ENCODE results near the gene OPCML. TPM values are rescaled to one million over a fixed set of nuclear protein-coding genes. Genes with fewer than 3 reads are reported as not detected.

OPCML gene
- total and polyA plus RNA-seq, 2 of the 13 experiments (the other 11 are each of a cell fraction or from before 2014, with no cell fraction given) = not detected

DNA sequence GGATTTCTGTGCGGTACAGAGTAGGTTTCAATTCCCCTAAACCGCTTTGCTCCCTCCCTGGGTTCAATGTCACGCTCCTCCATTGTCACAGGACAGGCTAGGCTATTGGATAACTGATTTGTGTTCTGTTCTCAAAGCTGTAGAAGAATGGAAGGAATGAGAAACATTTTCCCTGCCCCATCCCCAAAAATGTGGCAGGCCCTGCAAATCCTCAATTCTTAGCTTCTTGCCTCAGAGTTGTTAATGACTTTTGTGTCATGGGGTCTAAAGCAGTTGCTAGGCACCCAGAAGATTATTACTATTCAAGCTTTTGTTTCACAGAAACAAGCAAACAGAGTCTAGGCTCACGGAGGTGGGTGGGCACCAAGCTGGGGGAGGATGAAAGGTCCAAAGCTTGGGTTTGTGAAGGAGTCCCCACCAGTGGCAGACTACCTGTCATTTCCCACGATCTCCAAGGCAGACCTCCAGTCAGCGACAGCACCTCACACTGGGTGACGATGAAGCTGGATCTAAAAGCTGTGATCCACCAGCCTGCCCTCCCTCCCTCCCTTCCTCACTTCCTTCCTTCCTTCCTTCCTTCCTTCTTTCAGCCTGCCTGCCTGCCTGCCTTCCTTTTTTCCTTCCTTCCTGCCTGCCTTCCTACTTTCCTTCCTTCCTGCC is 1080.2 kb downstream of the OPCML start:
- no peak for FAIRE-seq
- no peak overlapping the region for H3K4me2 ChIP-seq (ENCODE audit: low read depth, low read length)
- in situ Hi-C loops (cut with HindIII; ENCODE audit: extremely low pct_ligation_motif_present, low pct_unique_long_range_greater_than_20kb) (no loop called here), intact Hi-C loops (cut with micrococcal nuclease; ENCODE audit: unreplicated experiment) (no loop called here)
- no peak overlapping the region for H3K4me3 ChIP-seq (replicated peaks in 1 of 3; ENCODE audit: insufficient read depth in 1 of 3, low read depth in 2 of 3, low read length in 3 of 3)
- no peaks in the 10 kb centered on the region for H4K20me1 ChIP-seq (ENCODE audit: insufficient read depth, low read length)
- 32% methylated on average over 7 of the region's 7 CpGs for WGBS (ENCODE audit: low lambda C conversion rate)
- H2AFZ ChIP-seq (ENCODE audit: low read length) = no peak overlapping the region
- H3K27me3 ChIP-seq (ENCODE audit: control insufficient read depth in 1 of 2, insufficient read depth in 2 of 2, low read length in 2 of 2) = no peaks in the 10 kb centered on the region
- no peak overlapping the region for H3K27ac ChIP-seq (ENCODE audit: extremely low read length, insufficient read depth, low read length)
- POLR2A ChIA-PET = no interaction called here
- H3K9ac ChIP-seq (ENCODE audit: insufficient read depth, low read depth, low read length) = no peak overlapping the region
- CTCF ChIA-PET (ENCODE audit: low intra/inter-chr PET ratio, low total read pairs) = no interaction called here
- TF ChIP-seq GATAD2A (CRISPR knock-in tag; IDR thresholded peaks at IDR 0.05) (no peak), ZC3H13 (CRISPR knock-in tag; IDR thresholded peaks at IDR 0.05) (no peak), NFIC (IDR thresholded peaks at IDR 0.05; ENCODE audit: low read length) (no peak), NFE2L2 (IDR thresholded peaks at IDR 0.05; ENCODE audit: low read length) (no peak), ZNF777 (CRISPR knock-in tag; IDR thresholded peaks at IDR 0.05) (no peak)
- no peak for DNase-seq (ENCODE audit: low spot score)
- no peaks in the 10 kb centered on the region for H3K4me1 ChIP-seq (ENCODE audit: insufficient read depth, low read length)
- BruUV-seq (replicated peaks) = no TSS peak
- H3K9me3 ChIP-seq (ENCODE audit: low read length) = peaks cover 38% of the 10 kb centered on the region
- no peak for ATAC-seq
- no peaks in the 10 kb centered on the region for H3K79me2 ChIP-seq (ENCODE audit: insufficient read depth, low read length)
- no peaks in the 10 kb centered on the region for H3K36me3 ChIP-seq (replicated peaks in 1 of 2; ENCODE audit: control insufficient read depth in 1 of 2, insufficient read depth in 2 of 2, low read length in 2 of 2)

DNA sequence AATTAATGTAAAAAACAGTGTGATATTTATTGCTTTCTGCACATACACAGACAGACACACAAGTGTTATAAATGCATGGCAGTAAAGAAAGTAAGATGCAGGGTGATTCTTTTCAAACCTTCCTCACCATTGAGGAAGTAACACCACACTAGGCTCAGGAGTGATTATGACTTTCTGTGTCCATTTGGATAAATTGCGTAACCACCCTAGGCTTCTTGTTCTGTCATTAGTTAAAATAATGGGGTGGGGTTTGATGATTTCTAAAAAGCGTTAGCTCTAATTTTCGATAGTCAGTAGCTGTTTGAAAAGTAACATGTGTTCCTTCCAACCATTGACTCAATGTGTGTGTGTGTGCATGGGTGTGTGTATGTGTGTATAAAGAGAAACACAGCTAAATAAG is 1081.7 kb downstream of the OPCML start:
- H3K4me1 ChIP-seq (ENCODE audit: insufficient read depth, low read length) = no peaks in the 10 kb centered on the region
- CTCF ChIA-PET (ENCODE audit: low intra/inter-chr PET ratio, low total read pairs) = no interaction called here

More for the DNA sequence above, 1081.7 kb downstream of the OPCML start:
- Histone ChIP-seq H3K9me3 (ENCODE audit: low read length) (peaks cover 32% of the 10 kb centered on the region), H3K9ac (ENCODE audit: insufficient read depth, low read depth, low read length) (no peak overlapping the region), H3K27ac (ENCODE audit: extremely low read length, insufficient read depth, low read length) (no peak overlapping the region), H3K27me3 (ENCODE audit: control insufficient read depth in 1 of 2, insufficient read depth in 2 of 2, low read length in 2 of 2) (no peaks in the 10 kb centered on the region), H4K20me1 (ENCODE audit: insufficient read depth, low read length) (no peaks in the 10 kb centered on the region), H3K4me2 (ENCODE audit: low read depth, low read length) (no peak overlapping the region), H3K79me2 (ENCODE audit: insufficient read depth, low read length) (no peaks in the 10 kb centered on the region), H3K4me3 (replicated peaks in 1 of 3; ENCODE audit: insufficient read depth in 1 of 3, low read depth in 2 of 3, low read length in 3 of 3) (no peak overlapping the region), H3K36me3 (replicated peaks in 1 of 2; ENCODE audit: control insufficient read depth in 1 of 2, insufficient read depth in 2 of 2, low read length in 2 of 2) (no peaks in the 10 kb centered on the region), H2AFZ (ENCODE audit: low read length) (no peak overlapping the region)
- intact Hi-C loops (cut with micrococcal nuclease; ENCODE audit: unreplicated experiment) = no loop called here
- WGBS (ENCODE audit: low lambda C conversion rate) = 12% methylated on average over 3 of the region's 3 CpGs
- no TSS peak for BruUV-seq (replicated peaks)
- in situ Hi-C loops (cut with HindIII; ENCODE audit: extremely low pct_ligation_motif_present, low pct_unique_long_range_greater_than_20kb) = no loop called here
- no peak for ATAC-seq
- TF ChIP-seq TFDP1 (CRISPR knock-in tag; IDR thresholded peaks at IDR 0.05; ENCODE audit: borderline replicate concordance) = no peak
- TF ChIP-seq MEIS2 (CRISPR knock-in tag; IDR thresholded peaks at IDR 0.05) = no peak
- TF ChIP-seq CEBPB (IDR thresholded peaks at IDR 0.05; ENCODE audit: borderline replicate concordance, low read depth, low read length) = peak; percentile 70
- POLR2A ChIA-PET = no interaction called here
- no peak for FAIRE-seq
- no peak for DNase-seq (ENCODE audit: low spot score)

All from HepG2 (cell line).